ENCODE data around the gene ZNF81. TPM values are rescaled to one million over a fixed set of nuclear protein-coding genes. Genes with fewer than 3 reads are reported as not detected.
A peak's percentile ranks its signal among the peaks of the same experiment; 100 is the strongest.

Gene ZNF81
- total and polyA plus RNA-seq, 2 of the 13 experiments (the other 11 are each of a cell fraction or from before 2014, with no cell fraction given): 1.4 to 3.2 TPM

DNA sequence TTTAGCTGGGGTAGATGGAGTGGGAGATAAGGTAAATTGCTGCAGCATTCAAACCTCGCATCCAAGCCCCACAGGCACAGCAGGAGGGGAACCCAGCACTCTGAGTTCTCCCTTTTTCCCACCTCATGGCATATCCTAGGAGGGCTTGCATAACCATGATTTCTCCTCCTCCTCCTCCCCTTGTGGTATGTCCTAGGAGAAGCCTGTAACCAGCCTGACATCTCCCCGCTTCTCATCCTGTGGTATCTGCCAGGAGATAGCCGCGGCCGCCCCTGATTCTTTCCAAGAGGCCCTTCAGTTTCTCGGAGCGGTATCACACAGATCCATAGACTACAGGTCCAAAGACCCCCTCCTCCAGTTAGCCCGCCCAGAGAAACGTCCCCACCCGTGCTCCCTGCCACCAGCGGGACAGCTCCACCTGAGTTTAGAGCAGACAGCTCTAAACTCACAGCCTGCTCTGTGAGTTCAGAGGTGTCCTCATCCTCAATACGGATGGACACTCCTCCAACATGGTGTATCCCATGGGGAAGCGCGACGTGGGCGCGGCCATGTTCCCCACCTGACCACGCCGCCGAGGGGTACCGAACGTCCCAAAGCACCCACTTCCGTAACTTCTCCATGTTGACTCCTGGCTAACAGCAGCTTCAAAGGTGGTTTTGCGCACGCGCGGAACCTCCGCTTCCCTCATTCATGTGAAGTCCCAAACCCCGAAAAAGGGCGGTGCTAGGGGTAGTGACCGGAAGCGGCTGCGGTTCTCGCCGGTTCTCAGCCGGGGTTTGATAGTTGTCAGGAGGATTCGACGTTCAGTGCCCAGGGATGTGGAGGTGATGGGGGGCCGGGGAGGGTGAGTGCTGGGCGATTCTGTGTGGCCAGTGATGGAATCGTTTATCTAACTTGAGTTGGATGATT lies at the start of gene ZNF81 (continued):
- TF ChIP-seq MIER2 (CRISPR knock-in tag; IDR thresholded peaks at IDR 0.05) (no peak), POLR2AphosphoS2 (IDR thresholded peaks at IDR 0.05; ENCODE audit: low read depth, low read length) (no peak), ZNF33A (CRISPR knock-in tag; IDR thresholded peaks at IDR 0.05; ENCODE audit: borderline replicate concordance) (no peak), ZNF652 (CRISPR knock-in tag; IDR thresholded peaks at IDR 0.05; ENCODE audit: borderline replicate concordance, low read depth) (no peak), RXRB (CRISPR knock-in tag; IDR thresholded peaks at IDR 0.05; ENCODE audit: borderline replicate concordance) (no peak), FLYWCH1 (CRISPR knock-in tag; IDR thresholded peaks at IDR 0.05) (no peak), DPF2 (CRISPR knock-in tag; IDR thresholded peaks at IDR 0.05; ENCODE audit: borderline replicate concordance, low read depth) (no peak), SNAPC2 (CRISPR knock-in tag; IDR thresholded peaks at IDR 0.05) (no peak), HNRNPK (IDR thresholded peaks at IDR 0.05; ENCODE audit: low read depth, low read length, poor library complexity, severe bottlenecking) (no peak), SRSF9 (IDR thresholded peaks at IDR 0.05; ENCODE audit: borderline replicate concordance, insufficient read depth, low read depth, low read length, poor library complexity, severe bottlenecking) (no peak), ZEB1 (IDR thresholded peaks at IDR 0.05; ENCODE audit: insufficient replicate concordance, low read depth) (no peak), MAX (IDR thresholded peaks at IDR 0.05) (peak; percentile 75), ZNF550 (CRISPR knock-in tag; IDR thresholded peaks at IDR 0.05; ENCODE audit: borderline replicate concordance) (no peak), ZNF784 (CRISPR knock-in tag; IDR thresholded peaks at IDR 0.05; ENCODE audit: borderline replicate concordance) (no peak), ZNF234 (CRISPR knock-in tag; conservative IDR thresholded peaks at IDR 0.05) (no peak), GZF1 (CRISPR knock-in tag; IDR thresholded peaks at IDR 0.05) (no peak), NRL (CRISPR knock-in tag; IDR thresholded peaks at IDR 0.05; ENCODE audit: borderline replicate concordance) (no peak), BHLHE40 (IDR thresholded peaks at IDR 0.05; ENCODE audit: low read length) (no peak), CHD4 (IDR thresholded peaks at IDR 0.05; ENCODE audit: borderline replicate concordance, low read length) (no peak), PAF1 (CRISPR knock-in tag; IDR thresholded peaks at IDR 0.05) (no peak), ZNF546 (CRISPR knock-in tag; conservative IDR thresholded peaks at IDR 0.05) (no peak), SSRP1 (CRISPR knock-in tag; IDR thresholded peaks at IDR 0.05) (no peak), ARNT2 (CRISPR knock-in tag; IDR thresholded peaks at IDR 0.05; ENCODE audit: low read depth) (no peak)
- TF ChIP-seq, protein P1, sequence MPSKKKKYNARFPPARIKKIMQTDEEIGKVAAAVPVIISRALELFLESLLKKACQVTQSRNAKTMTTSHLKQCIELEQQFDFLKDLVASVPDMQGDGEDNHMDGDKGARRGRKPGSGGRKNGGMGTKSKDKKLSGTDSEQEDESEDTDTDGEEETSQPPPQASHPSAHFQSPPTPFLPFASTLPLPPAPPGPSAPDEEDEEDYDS (CRISPR knock-in tag; IDR thresholded peaks at IDR 0.05): no peak; the same call in 1 of the 2 replicates
- TF ChIP-seq, protein P2, sequence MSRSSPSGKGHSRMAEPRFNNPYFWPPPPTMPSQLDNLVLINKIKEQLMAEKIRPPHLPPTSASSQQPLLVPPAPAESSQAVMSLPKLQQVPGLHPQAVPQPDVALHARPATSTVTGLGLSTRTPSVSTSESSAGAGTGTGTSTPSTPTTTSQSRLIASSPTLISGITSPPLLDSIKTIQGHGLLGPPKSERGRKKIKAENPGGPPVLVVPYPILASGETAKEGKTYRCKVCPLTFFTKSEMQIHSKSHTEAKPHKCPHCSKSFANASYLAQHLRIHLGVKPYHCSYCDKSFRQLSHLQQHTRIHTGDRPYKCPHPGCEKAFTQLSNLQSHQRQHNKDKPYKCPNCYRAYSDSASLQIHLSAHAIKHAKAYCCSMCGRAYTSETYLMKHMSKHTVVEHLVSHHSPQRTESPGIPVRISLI (CRISPR knock-in tag; IDR thresholded peaks at IDR 0.05; ENCODE audit: borderline replicate concordance): no peak
- TF ChIP-seq, protein P3, sequence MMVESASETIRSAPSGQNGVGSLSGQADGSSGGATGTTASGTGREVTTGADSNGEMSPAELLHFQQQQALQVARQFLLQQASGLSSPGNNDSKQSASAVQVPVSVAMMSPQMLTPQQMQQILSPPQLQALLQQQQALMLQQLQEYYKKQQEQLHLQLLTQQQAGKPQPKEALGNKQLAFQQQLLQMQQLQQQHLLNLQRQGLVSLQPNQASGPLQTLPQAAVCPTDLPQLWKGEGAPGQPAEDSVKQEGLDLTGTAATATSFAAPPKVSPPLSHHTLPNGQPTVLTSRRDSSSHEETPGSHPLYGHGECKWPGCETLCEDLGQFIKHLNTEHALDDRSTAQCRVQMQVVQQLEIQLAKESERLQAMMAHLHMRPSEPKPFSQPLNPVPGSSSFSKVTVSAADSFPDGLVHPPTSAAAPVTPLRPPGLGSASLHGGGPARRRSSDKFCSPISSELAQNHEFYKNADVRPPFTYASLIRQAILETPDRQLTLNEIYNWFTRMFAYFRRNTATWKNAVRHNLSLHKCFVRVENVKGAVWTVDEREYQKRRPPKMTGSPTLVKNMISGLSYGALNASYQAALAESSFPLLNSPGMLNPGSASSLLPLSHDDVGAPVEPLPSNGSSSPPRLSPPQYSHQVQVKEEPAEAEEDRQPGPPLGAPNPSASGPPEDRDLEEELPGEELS (CRISPR knock-in tag; IDR thresholded peaks at IDR 0.05): no peak
